ENCODE data around the gene GPANK1.

GPANK1 gene

GRCh38 chr6:31627690-31628287 lies 37.0 kb downstream of the GPANK1 start:
- no peaks in the 10 kb centered on the region for H4K20me1 ChIP-seq (ENCODE audit: insufficient read depth, low read length)

GRCh38 chr6:31626952-31627351 lies 37.8 kb downstream of the GPANK1 start:
- TF ChIP-seq CTCF (IDR thresholded peaks at IDR 0.05; ENCODE audit: low read length) = no peak
- H3K9me3 ChIP-seq (ENCODE audit: low read length) = no peaks in the 10 kb centered on the region
- H3K36me3 ChIP-seq (ENCODE audit: insufficient read depth, low read length) = peaks cover 100% of the 10 kb centered on the region
- no peaks in the 10 kb centered on the region for H3F3A ChIP-seq (ENCODE audit: insufficient read depth, low read length)
- no peak overlapping the region for H3K27ac ChIP-seq (ENCODE audit: low read depth, low read length, poor library complexity, severe bottlenecking)
- H3K27me3 ChIP-seq (ENCODE audit: insufficient read depth, low read length) = no peaks in the 10 kb centered on the region
- peaks cover 9% of the 10 kb centered on the region for H3K4me1 ChIP-seq (ENCODE audit: insufficient read depth, low read length, severe bottlenecking)
- no peak overlapping the region for H2AFZ ChIP-seq (ENCODE audit: low read length)
- no peak overlapping the region for H3K9ac ChIP-seq (ENCODE audit: low read length)
- no peak overlapping the region for H3K4me3 ChIP-seq (ENCODE audit: low read depth, low read length, poor library complexity, severe bottlenecking)
- no peaks in the 10 kb centered on the region for H4K20me1 ChIP-seq (ENCODE audit: insufficient read depth, low read length)
- H3K9me2 ChIP-seq (ENCODE audit: low read depth, low read length) = no peaks in the 10 kb centered on the region
- H3K4me2 ChIP-seq (ENCODE audit: low read length) = no peak overlapping the region
- peaks cover 18% of the 10 kb centered on the region for H3K79me2 ChIP-seq (ENCODE audit: insufficient read depth, low read length)

More at GRCh38 chr6:31627690-31628287, 37.0 kb downstream of the GPANK1 start:
- Histone ChIP-seq H3K4me2 (ENCODE audit: low read length) (no peak overlapping the region), H3K4me1 (ENCODE audit: insufficient read depth, low read length, severe bottlenecking) (peaks cover under 1% of the 10 kb centered on the region), H2AFZ (ENCODE audit: low read length) (no peak overlapping the region), H3K9me3 (ENCODE audit: low read length) (no peaks in the 10 kb centered on the region), H3K27ac (ENCODE audit: low read depth, low read length, poor library complexity, severe bottlenecking) (no peak overlapping the region), H3K4me3 (ENCODE audit: low read depth, low read length, poor library complexity, severe bottlenecking) (no peak overlapping the region), H3F3A (ENCODE audit: insufficient read depth, low read length) (no peaks in the 10 kb centered on the region), H3K36me3 (ENCODE audit: insufficient read depth, low read length) (peaks cover 100% of the 10 kb centered on the region), H3K9me2 (ENCODE audit: low read depth, low read length) (no peaks in the 10 kb centered on the region), H3K27me3 (ENCODE audit: insufficient read depth, low read length) (no peaks in the 10 kb centered on the region), H3K9ac (ENCODE audit: low read length) (no peak overlapping the region), H3K79me2 (ENCODE audit: insufficient read depth, low read length) (peaks cover 9% of the 10 kb centered on the region)
- no peak for TF ChIP-seq EZH2 (IDR thresholded peaks at IDR 0.05; ENCODE audit: borderline replicate concordance, low read length)
- no peak for TF ChIP-seq CTCF (IDR thresholded peaks at IDR 0.05; ENCODE audit: low read length)

- H3K4me1 ChIP-seq (ENCODE audit: insufficient read depth, low read length, severe bottlenecking) = peaks cover 20% of the 10 kb centered on the region
- H3K36me3 ChIP-seq (ENCODE audit: insufficient read depth, low read length) = peaks cover 82% of the 10 kb centered on the region
- H3K27ac ChIP-seq (ENCODE audit: low read depth, low read length, poor library complexity, severe bottlenecking) = no peak overlapping the region
- H3K9me3 ChIP-seq (ENCODE audit: low read length) = no peaks in the 10 kb centered on the region
- H2AFZ ChIP-seq (ENCODE audit: low read length) = no peak overlapping the region
- H3K9me2 ChIP-seq (ENCODE audit: low read depth, low read length) = no peaks in the 10 kb centered on the region
- no peaks in the 10 kb centered on the region for H3K27me3 ChIP-seq (ENCODE audit: insufficient read depth, low read length)
- H3K4me2 ChIP-seq (ENCODE audit: low read length) = no peak overlapping the region
- H3K79me2 ChIP-seq (ENCODE audit: insufficient read depth, low read length) = peaks cover 29% of the 10 kb centered on the region
- H3K9ac ChIP-seq (ENCODE audit: low read length) = no peak overlapping the region
- no peak for TF ChIP-seq EZH2 (IDR thresholded peaks at IDR 0.05; ENCODE audit: borderline replicate concordance, low read length)
- no peak for TF ChIP-seq CTCF (IDR thresholded peaks at IDR 0.05; ENCODE audit: low read length)
- H3K4me3 ChIP-seq (ENCODE audit: low read depth, low read length, poor library complexity, severe bottlenecking) = no peak overlapping the region
- H3F3A ChIP-seq (ENCODE audit: insufficient read depth, low read length) = no peaks in the 10 kb centered on the region
- no peaks in the 10 kb centered on the region for H4K20me1 ChIP-seq (ENCODE audit: insufficient read depth, low read length)
These were observed 40.7 kb downstream of the GPANK1 start for GRCh38 chr6:31624070-31624469.
